Right ventricle myocardium inferior (tissue), 1 donor: ENCODE measurements around the gene ICOSLG. TPM values are rescaled to one million over a fixed set of nuclear protein-coding genes. Genes with fewer than 3 reads are reported as not detected.
"Not testable (repeated sequence)": the region's sequence is repeated elsewhere in the genome, so short reads cannot be mapped to it uniquely, and the experiment has no call there.

ENCODE experiments used
- ATAC-seq: fragments of 200-7000 bp; cut with Tn5 transposase; one replicate; pipeline ENCODE4 v1.9.1; 2020; ENCODE audit warnings: mild to moderate bottlenecking, moderate library complexity
- DNase-seq: peaks from one replicate; pipeline ENCODE4 v3.0.0; 2021; ENCODE audit errors: missing footprints
- intact Hi-C: fragments of 100-400 bp; cut with DNase I; formaldehyde crosslinking; loops from one replicate; pipeline ENCODE4 v1.11.0; 2022
- total RNA-seq: library from RNA; stranded (reverse); fragmentation: NEBNext Ultra II Directional; extraction: Animal tissue kit (Norgen Biotek cat#: 25700); gene quantifications from one replicate; pipeline ENCODE4 v1.2.1, GENCODE V29; 2021
- donor health status: DM: no; HTN: yes; CAD: no; lungs with severe emphysema.

ICOSLG gene
- total RNA-seq, 1 donor from 2014 or later: 4.9 TPM

GRCh38 chr21:44196212-44197155 lies 44.3 kb downstream of the ICOSLG start:
- intact Hi-C loops, DNase-seq: not testable (repeated sequence)
- ATAC-seq: peak; percentile 50

- DNase-seq, ATAC-seq, intact Hi-C loops: not testable (repeated sequence)
These were observed 45.9 kb downstream of the ICOSLG start for GRCh38 chr21:44194888-44195287.

GRCh38 chr21:44194451-44194850 lies 46.3 kb downstream of the ICOSLG start:
- DNase-seq, intact Hi-C loops: not testable (repeated sequence)
- ATAC-seq: peak; percentile 54

DNA sequence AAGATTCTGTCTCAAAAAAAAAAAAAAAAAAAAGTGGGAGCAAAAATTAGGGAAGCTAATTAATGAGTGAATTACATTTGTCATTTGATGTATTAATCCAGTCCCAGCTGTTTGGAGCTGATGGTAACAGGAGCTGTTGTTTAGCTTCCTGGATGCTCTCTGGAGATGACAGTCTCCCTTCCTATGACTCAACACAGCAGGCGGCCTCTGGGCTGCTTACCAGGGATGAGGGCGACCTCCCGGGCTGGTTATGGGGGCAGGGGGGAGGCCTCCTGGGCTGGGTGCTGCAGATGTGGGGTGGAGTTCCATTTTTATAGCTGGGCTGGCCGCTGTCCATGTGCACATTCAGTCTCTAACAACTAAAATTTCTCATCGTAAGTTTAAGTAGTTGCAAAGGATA lies 47.6 kb downstream of the ICOSLG start:
- peak; percentile 76 for ATAC-seq
- DNase-seq, intact Hi-C loops: not testable (repeated sequence)

DNA sequence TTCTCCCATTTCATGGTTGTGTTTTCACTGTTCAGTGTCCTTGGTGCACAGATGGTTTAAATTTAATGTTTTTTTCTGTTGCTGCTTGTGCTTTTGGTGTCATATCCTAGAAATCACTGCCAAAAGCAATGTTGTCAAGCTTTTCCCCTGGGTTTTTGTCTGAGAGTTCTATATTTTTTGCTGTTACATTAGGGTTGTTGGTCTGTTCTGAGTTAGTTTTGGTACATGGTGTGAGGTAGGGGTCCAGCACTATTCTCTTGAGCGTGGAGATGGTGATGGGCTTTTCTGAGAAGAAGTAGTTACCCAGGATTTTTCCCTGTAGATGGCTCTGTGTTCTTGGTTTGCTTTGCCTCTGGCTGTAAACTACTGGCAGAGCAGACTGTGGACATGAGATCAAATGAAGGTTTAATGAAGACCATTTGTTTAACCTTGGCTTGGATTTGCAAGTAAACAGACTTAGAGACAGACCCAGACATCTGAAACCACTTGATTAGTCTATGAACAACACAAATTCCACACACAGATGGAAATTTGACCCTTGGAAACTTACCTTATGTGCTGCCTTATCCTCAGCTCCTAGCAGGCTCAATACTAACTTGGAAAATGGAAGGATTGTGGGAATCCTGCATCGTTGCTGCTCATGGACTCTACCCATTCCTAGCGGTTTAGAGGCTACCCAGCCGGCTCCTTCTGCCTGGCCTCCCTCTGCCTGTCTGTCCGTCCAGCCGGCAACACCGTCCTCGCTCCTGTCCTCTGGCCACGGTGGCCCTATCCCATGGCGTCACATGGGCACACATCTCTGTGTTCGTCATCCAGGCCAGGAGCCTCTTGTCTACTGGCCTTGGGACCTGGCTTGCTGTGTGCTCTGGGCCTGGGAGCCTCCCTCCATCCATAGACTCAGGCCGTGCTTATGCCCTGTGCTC lies 50.1 kb downstream of the ICOSLG start:
- ATAC-seq: peak; percentile 67
- intact Hi-C loops, DNase-seq: not testable (repeated sequence)

GRCh38 chr21:44184862-44185261 lies 55.9 kb downstream of the ICOSLG start:
- intact Hi-C loops, DNase-seq: not testable (repeated sequence)
- peak; percentile 62 for ATAC-seq

DNA sequence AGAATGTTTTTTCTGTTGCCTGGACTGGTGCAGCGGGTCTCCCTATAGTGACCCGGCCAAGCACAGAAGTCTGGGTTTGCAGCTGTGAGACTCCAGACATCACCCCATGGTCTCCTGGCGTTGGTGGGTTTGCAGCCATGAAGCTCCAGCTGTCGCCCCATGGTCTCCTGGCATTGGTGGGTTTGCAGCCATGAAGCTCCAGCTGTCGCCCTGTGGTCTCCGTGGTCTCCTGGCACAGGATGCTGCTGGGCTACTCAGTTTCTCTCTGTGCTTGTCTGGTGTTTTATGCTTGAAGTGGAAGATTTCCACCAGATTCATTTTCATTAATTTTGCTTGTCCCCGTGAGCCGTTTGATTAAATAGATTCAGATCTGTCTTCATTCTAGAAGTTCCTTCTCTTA lies 58.5 kb downstream of the ICOSLG start:
- intact Hi-C loops, DNase-seq: not testable (repeated sequence)
- peak; percentile 18 for ATAC-seq

DNA sequence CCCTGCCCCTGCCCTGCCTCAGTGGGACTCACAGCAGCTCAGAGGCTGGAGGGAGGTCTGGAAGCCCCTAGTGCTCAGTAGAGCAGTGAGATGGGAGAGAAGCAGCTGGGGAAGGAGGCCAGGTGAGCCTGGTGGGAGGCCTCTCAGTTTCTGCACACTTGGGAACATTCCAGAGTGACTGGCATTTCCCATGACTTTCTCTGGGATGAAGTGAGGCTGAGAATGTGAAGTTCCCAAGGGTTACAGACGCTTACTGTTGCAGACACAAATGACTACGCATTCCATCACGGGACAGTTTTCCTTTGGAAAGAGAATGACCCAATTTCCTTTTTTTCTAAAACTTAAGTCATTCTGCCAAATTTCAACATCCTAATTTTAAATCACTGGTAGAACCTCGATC lies 59.2 kb downstream of the ICOSLG start:
- ATAC-seq: peak; percentile 73
- intact Hi-C loops, DNase-seq: not testable (repeated sequence)

DNA sequence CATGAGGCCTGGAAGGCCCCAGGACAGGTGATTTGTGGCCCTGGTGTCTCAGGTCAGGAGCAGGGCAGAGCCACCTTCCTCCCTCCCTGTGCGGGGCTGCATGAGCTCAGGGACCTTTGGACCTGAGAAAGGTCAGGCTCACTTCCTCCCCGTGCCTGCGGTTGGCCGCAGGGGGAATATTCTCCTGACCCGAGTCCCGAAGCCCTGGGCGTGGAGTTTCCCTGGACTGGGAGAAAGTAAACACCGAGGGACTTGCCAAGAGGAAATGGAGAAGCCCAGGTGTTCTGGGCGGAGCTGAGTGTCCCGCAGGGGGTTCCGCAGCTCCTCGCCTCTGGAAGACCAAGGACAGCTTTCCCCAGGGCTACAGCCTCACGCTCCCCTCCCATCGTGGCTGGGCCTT lies 64.6 kb downstream of the ICOSLG start:
- DNase-seq, intact Hi-C loops, ATAC-seq: not testable (repeated sequence)

DNA sequence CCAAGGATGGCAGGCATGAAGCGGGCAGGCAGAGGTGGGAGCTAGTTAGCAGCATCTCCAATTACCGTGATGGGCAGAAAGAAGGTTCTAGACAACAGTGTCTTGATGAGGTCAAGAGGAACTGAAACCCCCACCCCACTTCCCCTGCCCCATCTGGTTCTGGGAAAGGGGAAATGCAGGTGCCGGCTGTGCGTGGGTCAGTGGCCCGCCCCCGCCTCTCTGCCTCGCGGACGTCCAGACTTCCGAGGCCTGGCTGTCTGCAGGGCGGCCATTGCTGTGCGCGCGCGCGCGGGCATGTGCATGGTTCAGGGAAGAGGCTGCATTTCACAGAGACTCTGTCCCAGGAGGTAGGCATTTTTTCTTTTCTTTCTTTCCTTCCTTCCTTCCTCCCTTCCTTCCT lies 65.6 kb downstream of the ICOSLG start:
- ATAC-seq, intact Hi-C loops: not testable (repeated sequence)
- peak; percentile 43 for DNase-seq

Other genes with a start within 250 kb of the ICOSLG start
- gene TRAPPC10, start 228.6 kb downstream of the ICOSLG start, total RNA-seq: 20.3 TPM
- gene PWP2, start 133.5 kb downstream of the ICOSLG start, total RNA-seq: 8.1 TPM
- 143 TPM for gene GATD3, start 107.3 kb downstream of the ICOSLG start, total RNA-seq
- not detected for gene DNMT3L, start 21.0 kb upstream of the ICOSLG start, total RNA-seq
- not detected for gene AIRE, start 44.9 kb upstream of the ICOSLG start, total RNA-seq
- gene PFKL, start 59.1 kb upstream of the ICOSLG start, total RNA-seq: 52.5 TPM
- gene CFAP410, start 98.4 kb upstream of the ICOSLG start, total RNA-seq: 16.8 TPM
- 2.7 TPM for gene TRPM2, start 112.7 kb upstream of the ICOSLG start, total RNA-seq
- 3.3 TPM for gene LRRC3, start 214.6 kb upstream of the ICOSLG start, total RNA-seq